Kidney tubule cell (primary cell): ENCODE results near the gene PHF21A.

ENCODE experiments used
- DNase-seq: peaks from one replicate; pipeline ENCODE4 v3.0.0-alpha.2; 2018; ENCODE audit warnings: low spot score

The PHF21A gene

GRCh38 chr11:45933846-45934579 is 187.2 kb downstream of the PHF21A start:
- no peak for DNase-seq

DNA sequence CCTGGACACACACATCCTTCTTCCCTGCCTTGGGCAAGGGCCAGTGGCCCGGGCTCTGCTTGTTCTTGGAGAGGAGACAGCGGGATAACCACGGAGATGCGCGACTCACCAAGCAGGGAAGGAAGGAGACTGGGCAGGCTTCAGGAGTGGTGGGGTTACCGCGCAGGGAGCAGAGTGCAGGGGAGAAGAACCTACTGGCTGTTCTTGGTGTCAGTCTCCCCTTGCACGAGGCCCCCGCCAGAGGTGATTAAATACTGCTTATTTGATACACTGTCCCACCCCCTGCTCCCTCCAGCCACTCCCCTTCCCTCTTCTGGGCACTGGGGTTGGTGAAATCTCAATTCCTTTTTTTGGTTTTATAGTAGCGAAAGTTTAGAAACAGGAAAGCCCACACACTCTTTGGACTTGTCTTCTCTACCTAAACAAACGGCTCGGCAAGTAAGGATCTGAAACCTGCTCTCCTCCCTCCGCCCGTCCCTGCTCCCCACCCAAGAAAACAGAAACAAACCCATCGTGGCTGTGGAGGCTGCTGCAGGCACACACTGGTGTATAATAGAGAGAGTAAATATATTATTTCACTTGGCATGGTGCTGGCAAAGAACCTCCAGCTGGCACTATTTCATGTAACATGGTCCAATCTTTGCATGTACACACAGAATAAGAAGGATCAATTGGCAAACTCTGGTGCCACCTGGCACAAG is 188.0 kb downstream of the PHF21A start:
- peak; percentile 60 for DNase-seq

- no peak for DNase-seq
Measured at GRCh38 chr11:45932217-45932616, 189.0 kb downstream of the PHF21A start.

- DNase-seq = no peak
Measured at GRCh38 chr11:45931739-45932138, 189.5 kb downstream of the PHF21A start.

GRCh38 chr11:45930951-45931570 is 190.2 kb downstream of the PHF21A start:
- no peak for DNase-seq

- DNase-seq = peak; percentile 60
Measured at GRCh38 chr11:45930031-45930794, 191.0 kb downstream of the PHF21A start.

GRCh38 chr11:45929486-45930030 is 191.7 kb downstream of the PHF21A start:
- peak; percentile 29 for DNase-seq

DNA sequence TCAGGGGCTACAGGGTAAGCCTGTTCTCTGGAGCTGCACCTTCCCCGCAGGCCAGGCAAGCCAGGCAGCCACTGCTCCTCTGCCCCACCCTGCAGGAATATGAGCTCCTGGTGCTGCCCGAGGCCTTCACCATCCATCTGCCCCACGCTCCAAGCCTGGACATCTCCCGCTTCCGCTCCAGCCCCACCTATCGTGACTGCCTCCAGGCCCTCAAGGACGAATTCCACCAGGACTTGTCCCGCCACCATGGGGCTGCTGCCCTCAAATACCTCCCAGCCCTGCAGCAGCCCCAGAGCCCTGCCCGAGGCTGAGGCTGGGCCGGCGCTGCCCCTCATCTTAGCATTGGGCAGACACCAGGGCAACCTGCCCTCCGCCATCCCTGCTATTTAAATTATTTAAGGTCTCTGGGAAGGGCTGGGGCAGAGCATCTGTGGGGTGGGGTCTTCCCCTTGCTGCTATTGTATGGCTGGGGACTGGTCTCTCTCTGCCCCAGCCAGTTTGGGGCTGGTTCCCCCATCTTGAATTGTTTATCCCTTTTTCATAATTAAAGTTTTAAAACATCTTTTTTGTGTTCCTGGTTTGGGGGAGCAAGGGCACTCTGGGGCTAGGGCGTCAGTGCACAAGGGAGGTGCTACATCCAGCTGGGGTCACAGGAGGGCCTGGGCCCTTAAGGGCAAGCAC is 192.6 kb downstream of the PHF21A start:
- DNase-seq = no peak

GRCh38 chr11:45927684-45928413 is 193.4 kb downstream of the PHF21A start:
- no peak for DNase-seq

GRCh38 chr11:45927332-45927683 is 193.9 kb downstream of the PHF21A start:
- no peak for DNase-seq

- DNase-seq = no peak
Measured at GRCh38 chr11:45926536-45927331, 194.5 kb downstream of the PHF21A start.

GRCh38 chr11:45926001-45926401 is 195.3 kb downstream of the PHF21A start:
- DNase-seq = no peak

GRCh38 chr11:45925550-45925949 is 195.7 kb downstream of the PHF21A start:
- DNase-seq = no peak

DNA sequence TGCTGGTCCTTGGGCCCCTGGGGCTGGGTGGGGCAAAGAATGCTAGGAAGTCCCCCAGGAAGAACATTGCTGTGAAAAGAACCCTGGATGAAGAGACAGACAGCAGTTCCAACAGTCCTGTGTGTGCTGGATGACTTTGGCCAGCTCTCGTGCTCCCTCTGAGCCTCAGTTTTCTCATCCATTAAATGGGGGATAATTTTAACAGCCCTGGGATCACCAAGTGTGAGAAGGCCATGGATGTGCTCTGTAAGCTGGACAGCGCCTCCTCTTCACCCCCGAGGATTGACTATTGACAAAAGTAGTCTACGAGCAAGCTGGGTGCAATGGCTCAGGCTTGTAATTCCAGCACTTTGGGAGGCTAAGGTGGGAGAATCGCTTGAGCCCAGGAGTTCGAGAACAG is 196.3 kb downstream of the PHF21A start:
- no peak for DNase-seq

GRCh38 chr11:45924036-45924915 is 197.0 kb downstream of the PHF21A start:
- no peak for DNase-seq

- DNase-seq = no peak
Measured at GRCh38 chr11:45922425-45923082, 198.7 kb downstream of the PHF21A start, which contains the start of gene LARGE2. LARGE2 (plus strand) TSS chr11:45922656; CDS start chr11:45922883, 227 bp downstream.

- DNase-seq = peak; percentile 4
Measured at GRCh38 chr11:45921561-45922424, 199.5 kb downstream of the PHF21A start.
